Mucosa of descending colon (tissue), 3 donors: ENCODE data around the gene CNOT8. TPM values are rescaled to one million over a fixed set of nuclear protein-coding genes. Genes with fewer than 3 reads are reported as not detected.
"Not testable (repeated sequence)": the region's sequence is repeated elsewhere in the genome, so short reads cannot be mapped to it uniquely, and the experiment has no call there.

ENCODE experiments used
- ATAC-seq: fragments of 200-7000 bp; cut with Tn5 transposase; one replicate; pipeline ENCODE4 v1.9.1; 2020; ENCODE audit warnings: mild to moderate bottlenecking, moderate library complexity
- DNase-seq, 3 donors: peaks; one replicate each; pipeline ENCODE4 v3.0.0-alpha.2; 2020
- H3K36me3 ChIP-seq: fragments of 200-600 bp; one replicate; pipeline ENCODE4 v1.8.0; 2021; ENCODE audit warnings: low read depth, mild to moderate bottlenecking
- H3K4me1 ChIP-seq: fragments of 200-600 bp; one replicate; pipeline ENCODE4 v1.8.0; 2021; ENCODE audit warnings: low read depth, mild to moderate bottlenecking
- H3K4me3 ChIP-seq: fragments of 200-600 bp; one replicate; pipeline ENCODE4 v1.8.0; 2021; ENCODE audit warnings: mild to moderate bottlenecking
- H3K9me3 ChIP-seq: fragments of 200-600 bp; one replicate; pipeline ENCODE4 v1.8.0; 2021; ENCODE audit warnings: mild to moderate bottlenecking
- CTCF ChIP-seq: fragments of 200-600 bp; IDR thresholded peaks from one replicate; pipeline ENCODE4 v1.8.0; 2022; ENCODE audit warnings: antibody characterized with exemption, mild to moderate bottlenecking
- intact Hi-C, 2 donors: fragments of 100-400 bp; cut with DNase I in 1 of 2; cut with micrococcal nuclease in 1 of 2; formaldehyde crosslinking; loops; one replicate each; pipeline versions ENCODE4 v1.11.0 to v1.11.1; 2022; cut with DNase I, micrococcal nuclease
- total RNA-seq, 3 donors: library from RNA; stranded (reverse); fragmentation: NEBNext Ultra II Directional in 2 of 3; extraction: Animal tissue kit (Norgen Biotek cat#: 25700) in 2 of 3; gene quantifications; one replicate each; pipeline versions ENCODE4 v1.2.1 to v1.2.4, GENCODE V29; 2021 to 2023
- donor health status: DM: no; HTN: no; CAD: no; lungs with moderate emphysema.
- donor health status: DM: no; HTN: no; CAD: no.
- donor health status: DM: no; HTN: yes; CAD: no.

Gene CNOT8
- total RNA-seq, 3 donors from 2014 or later: 55.4 to 60.3 (median 58.9) TPM

GRCh38 chr5:154898210-154898609 lies 39.8 kb downstream of the CNOT8 start:
- Histone ChIP-seq H3K9me3 (no peaks in the 10 kb centered on the region), H3K36me3 (peaks cover 9% of the 10 kb centered on the region), H3K4me1 (no peaks in the 10 kb centered on the region), H3K4me3 (no peak overlapping the region)
- intact Hi-C loops: no loop called here
- no peak for TF ChIP-seq CTCF
- DNase-seq: no peak
- ATAC-seq: no peak

GRCh38 chr5:154899151-154899816 lies 40.9 kb downstream of the CNOT8 start:
- ATAC-seq (no peak), DNase-seq (no peak)
- no peaks in the 10 kb centered on the region for H3K9me3 ChIP-seq
- no peak overlapping the region for H3K4me3 ChIP-seq
- peaks cover 9% of the 10 kb centered on the region for H3K36me3 ChIP-seq
- no peaks in the 10 kb centered on the region for H3K4me1 ChIP-seq
- intact Hi-C loops: no loop called here
- TF ChIP-seq CTCF: no peak

GRCh38 chr5:154900066-154900465 lies 41.6 kb downstream of the CNOT8 start:
- H3K4me1 ChIP-seq: no peaks in the 10 kb centered on the region
- no peak for ATAC-seq
- H3K9me3 ChIP-seq: no peaks in the 10 kb centered on the region
- intact Hi-C loops: no loop called here
- H3K4me3 ChIP-seq: no peak overlapping the region
- no peak for TF ChIP-seq CTCF
- DNase-seq: no peak
- H3K36me3 ChIP-seq: peaks cover 9% of the 10 kb centered on the region

- ATAC-seq: no peak
- Histone ChIP-seq H3K4me3 (no peak overlapping the region), H3K4me1 (no peaks in the 10 kb centered on the region), H3K9me3 (no peaks in the 10 kb centered on the region), H3K36me3 (peaks cover 9% of the 10 kb centered on the region)
- intact Hi-C loops: no loop called here
- DNase-seq: no peak
- no peak for TF ChIP-seq CTCF
Measured at GRCh38 chr5:154901276-154901675, 42.8 kb downstream of the CNOT8 start.

GRCh38 chr5:154901913-154902312 lies 43.5 kb downstream of the CNOT8 start:
- no peak for DNase-seq
- intact Hi-C loops: no loop called here
- Histone ChIP-seq H3K4me1 (no peaks in the 10 kb centered on the region), H3K9me3 (no peaks in the 10 kb centered on the region), H3K36me3 (peaks cover 9% of the 10 kb centered on the region), H3K4me3 (no peak overlapping the region)
- no peak for ATAC-seq
- no peak for TF ChIP-seq CTCF

- intact Hi-C loops, H3K4me3 ChIP-seq, DNase-seq, H3K4me1 ChIP-seq, ATAC-seq, H3K9me3 ChIP-seq: not testable (repeated sequence)
- peaks cover 10% of the 10 kb centered on the region for H3K36me3 ChIP-seq
Measured at GRCh38 chr5:154905601-154906000, 47.2 kb downstream of the CNOT8 start.
